GM12878 (cell line): ENCODE results near the gene OR2AE1. TPM values are rescaled to one million over a fixed set of nuclear protein-coding genes. Genes with fewer than 3 reads are reported as not detected.

ENCODE experiments used
- ATAC-seq: fragments of 200-7000 bp; cut with Tn5 transposase; 3 replicates; pipeline ENCODE4 v1.9.1; 2020; ENCODE audit warnings: mild to moderate bottlenecking, moderate library complexity
- BruUV-seq: library from RNA; stranded (reverse); fragments of 400-500 nt; replicated peaks from 2 replicates; lab custom pipeline; 2021; lab: Mats Ljungman, UMichigan
- CTCF ChIA-PET: fragments of 300-600 bp; sonication (Branson Sonifier 250); formaldehyde crosslinking; extraction: SDS; loops from one replicate; lab custom pipeline; 2021; ENCODE audit warnings: inconsistent platforms; lab: Yijun Ruan, JAX
- POLR2A ChIA-PET: fragments of 350-600 bp; formaldehyde crosslinking; extraction: SDS; loops from one replicate; lab custom pipeline; 2021; ENCODE audit warnings: inconsistent platforms; lab: Charles Lee
- RAD21 ChIA-PET: fragments of 300-600 bp; sonication (Branson Sonifier 250); formaldehyde crosslinking; loops from one replicate; lab custom pipeline; 2023; ENCODE audit warnings: antibody characterized with exemption; ENCODE audit not compliant: unreplicated experiment; lab: Charles Lee
- SMC1A ChIA-PET: fragments of 300-600 bp; sonication (Branson Sonifier 250); formaldehyde crosslinking; loops from one replicate; lab custom pipeline; 2023; ENCODE audit not compliant: unreplicated experiment, uncharacterized antibody; lab: Charles Lee
- DNase-seq: peaks from one replicate; pipeline ENCODE4 v3.0.0-alpha.2; 2011; ENCODE audit warnings: low read depth, low spot score
- FAIRE-seq: peaks from 3 replicates; lab custom pipeline; 2011; peaks lifted over from hg19 to GRCh38; lab: Jason Lieb, UNC
- H2AFZ ChIP-seq: 2 replicates; pipeline ENCODE4 v1.6.0; 2011; ENCODE audit warnings: low read depth, low read length, control low read depth; ENCODE audit not compliant: control insufficient read depth
- H3K27ac ChIP-seq: 2 replicates; pipeline ENCODE4 v1.5.1; 2011; ENCODE audit warnings: control low read depth; ENCODE audit not compliant: control insufficient read depth, insufficient read depth
- H3K27me3 ChIP-seq, 2 experiments: replicated peaks in 1 of 2; 2 replicates each; pipeline versions ENCODE4 v1.6.0 to v1.6.1; 2011; ENCODE audit warnings: low read length in 1 of 2; ENCODE audit not compliant: control insufficient read depth in 2 of 2, insufficient read depth in 2 of 2
- H3K36me3 ChIP-seq, 2 experiments: 2 replicates each; pipeline ENCODE4 v1.5.1; 2011; ENCODE audit warnings: low read length in 1 of 2; ENCODE audit not compliant: control insufficient read depth in 2 of 2, insufficient read depth in 2 of 2
- H3K4me1 ChIP-seq: 2 replicates; pipeline ENCODE4 v1.6.1; 2011; ENCODE audit warnings: mild to moderate bottlenecking, low read length, moderate library complexity, mixed read lengths; ENCODE audit not compliant: control insufficient read depth, insufficient read depth
- H3K4me2 ChIP-seq: 2 replicates; pipeline ENCODE4 v1.6.0; 2011; ENCODE audit warnings: control low read depth; ENCODE audit not compliant: control insufficient read depth, insufficient read depth
- H3K4me3 ChIP-seq: fragments of 200-600 bp; sonication (generic); 2 replicates; pipeline ENCODE4 v1.5.1; 2016
- H3K79me2 ChIP-seq: 2 replicates; pipeline ENCODE4 v1.6.0; 2011; ENCODE audit warnings: low read length; ENCODE audit not compliant: control insufficient read depth, insufficient read depth
- H3K9ac ChIP-seq: 2 replicates; pipeline ENCODE4 v1.8.0; 2011; ENCODE audit warnings: low read length, control low read depth, mixed read lengths; ENCODE audit not compliant: control insufficient read depth, insufficient read depth
- H3K9me3 ChIP-seq: replicated peaks from 3 replicates; pipeline ENCODE4 v1.5.1; 2011; ENCODE audit warnings: mild to moderate bottlenecking, low read length; ENCODE audit not compliant: control insufficient read depth, insufficient read depth
- H4K20me1 ChIP-seq: 2 replicates; pipeline ENCODE4 v1.6.0; 2011; ENCODE audit not compliant: control insufficient read depth, insufficient read depth
- DPF2 ChIP-seq: fragments of 450-650 bp; IDR thresholded peaks from 2 replicates; pipeline ENCODE4 v1.6.1; 2017; ENCODE audit warnings: mild to moderate bottlenecking
- EGR1 ChIP-seq, 2 experiments: IDR thresholded peaks; 1 replicate in 1 of 2; 2 replicates in 1 of 2; pipeline ENCODE4 v1.6.1; 2011 to 2012; ENCODE audit warnings: low read depth in 2 of 2, low read length in 2 of 2, borderline replicate concordance in 1 of 2, mild to moderate bottlenecking in 1 of 2, moderate library complexity in 1 of 2
- FOXK2 ChIP-seq: fragments of 450-650 bp; IDR thresholded peaks from 2 replicates; pipeline ENCODE4 v1.6.1; 2017; ENCODE audit warnings: mild to moderate bottlenecking, moderate library complexity
- GATAD2B ChIP-seq: fragments of 450-650 bp; conservative IDR thresholded peaks from 2 replicates; pipeline ENCODE4 v1.6.1; 2017; ENCODE audit warnings: low read depth, mild to moderate bottlenecking, moderate library complexity
- NRF1 ChIP-seq: conservative IDR thresholded peaks from 2 replicates; pipeline ENCODE4 v1.6.1; 2011; ENCODE audit warnings: mild to moderate bottlenecking, low read depth, low read length, improper control_type of control experiment
- RUNX3 ChIP-seq: IDR thresholded peaks from 2 replicates; pipeline ENCODE4 v1.6.1; 2012; ENCODE audit warnings: low read length, inconsistent platforms
- SMC3 ChIP-seq: IDR thresholded peaks from 2 replicates; pipeline ENCODE4 v1.6.1; 2011; ENCODE audit warnings: low read length, improper control_type of control experiment, borderline replicate concordance
- TAF1 ChIP-seq: IDR thresholded peaks from 2 replicates; pipeline ENCODE4 v1.6.1; 2011; ENCODE audit warnings: mild to moderate bottlenecking, low read depth, low read length, borderline replicate concordance
- WGBS: methylation state at CpG from one replicate; pipeline ENCODE4 v1.1.6; 2016; ENCODE audit warnings: low lambda C conversion rate; ENCODE audit not compliant: insufficient replicate concordance, insufficient coverage; ENCODE audit errors: missing lambda C conversion rate; 5-methylcytosine and 5-hydroxymethylcytosine counted together
- in situ Hi-C: fragments of 300-500 bp; cut with MboI; formaldehyde crosslinking; loops from 9 replicates; pipeline ENCODE4 v1.14.3; 2018; ENCODE audit warnings: mixed read lengths
- intact Hi-C: fragments of 100-400 bp; cut with micrococcal nuclease; formaldehyde crosslinking; loops from one replicate; pipeline ENCODE4 v1.14.2; 2022; ENCODE audit not compliant: unreplicated experiment
- polyA plus RNA-seq, 11 experiments: library from polyadenylated mRNA; depleted of rRNA in 4 of 11; unstranded in 6 of 11; stranded (reverse) in 5 of 11; fragments of >200 nt; fragmentation: Nextera tagmentation in 4 of 11; fragmentation: Illumina TruSeq in 1 of 11; extraction: Ambion mirVana in 4 of 11; extraction: Trizol in 1 of 11; gene quantifications; 1 replicate in 1 of 11; 2 replicates in 10 of 11; pipeline versions ENCODE4 v1.2.1 to v1.2.3, GENCODE V29; 2011 to 2016; ENCODE audit warnings: inconsistent platforms in 2 of 11, missing spikeins in 2 of 11, low read depth in 1 of 11
- total RNA-seq, 4 experiments: library from RNA; depleted of rRNA in 3 of 4; stranded (reverse); fragments of >200 nt in 3 of 4; fragmentation: Illumina TruSeq in 1 of 4; extraction: Trizol in 1 of 4; gene quantifications; 2 replicates each; pipeline versions ENCODE4 v1.2.1 to v1.2.3, GENCODE V29; 2013 to 2021
- TF ChIP-seq, protein P1 (sequence below): fragments of 150-350 bp; IDR thresholded peaks from 2 replicates; pipeline ENCODE4 v1.6.1; 2016; ENCODE audit warnings: low read depth, low read length
- TF ChIP-seq, protein P2 (sequence below): fragments of 450-650 bp; IDR thresholded peaks from 2 replicates; pipeline ENCODE4 v1.6.1; 2014; ENCODE audit warnings: mild to moderate bottlenecking
- TF ChIP-seq, protein P3 (sequence below): fragments of 450-650 bp; formaldehyde crosslinking; IDR thresholded peaks from 2 replicates; pipeline ENCODE4 v1.5.0; 2022; ENCODE audit warnings: mild to moderate bottlenecking, missing genetic modification characterization
- TF ChIP-seq, protein P4 (sequence below): IDR thresholded peaks from 2 replicates; pipeline ENCODE4 v1.6.1; 2012; ENCODE audit warnings: mild to moderate bottlenecking, low read depth, low read length

The OR2AE1 gene
- total and polyA plus RNA-seq, 10 of the 15 experiments (the other 5 are each of a cell fraction or from before 2014, with no cell fraction given): 0.05 to 0.34 (median 0.18) TPM; not detected in 4

DNA sequence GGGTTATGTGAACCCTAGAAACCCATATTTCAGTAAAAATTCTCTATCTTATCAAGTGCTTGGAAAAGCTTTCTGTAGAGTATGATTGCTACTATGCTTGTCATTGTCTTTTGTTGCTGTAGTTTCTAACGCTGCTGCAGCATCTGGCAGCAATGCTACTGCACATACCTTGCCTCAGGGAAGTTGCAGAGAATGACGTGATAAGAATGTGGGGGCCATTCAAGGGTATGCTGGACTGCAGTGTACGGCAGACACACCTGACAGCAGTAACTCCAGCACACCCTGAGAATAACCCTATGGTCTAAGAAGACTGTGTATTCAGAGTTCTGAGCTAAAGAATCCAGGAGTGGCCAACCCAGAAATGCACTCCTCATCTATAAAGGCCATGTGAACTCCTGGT, 22.0 kb upstream of the OR2AE1 start (continued):
- TF ChIP-seq SMC3 (no peak), GATAD2B (no peak)
- TF ChIP-seq, protein P1, sequence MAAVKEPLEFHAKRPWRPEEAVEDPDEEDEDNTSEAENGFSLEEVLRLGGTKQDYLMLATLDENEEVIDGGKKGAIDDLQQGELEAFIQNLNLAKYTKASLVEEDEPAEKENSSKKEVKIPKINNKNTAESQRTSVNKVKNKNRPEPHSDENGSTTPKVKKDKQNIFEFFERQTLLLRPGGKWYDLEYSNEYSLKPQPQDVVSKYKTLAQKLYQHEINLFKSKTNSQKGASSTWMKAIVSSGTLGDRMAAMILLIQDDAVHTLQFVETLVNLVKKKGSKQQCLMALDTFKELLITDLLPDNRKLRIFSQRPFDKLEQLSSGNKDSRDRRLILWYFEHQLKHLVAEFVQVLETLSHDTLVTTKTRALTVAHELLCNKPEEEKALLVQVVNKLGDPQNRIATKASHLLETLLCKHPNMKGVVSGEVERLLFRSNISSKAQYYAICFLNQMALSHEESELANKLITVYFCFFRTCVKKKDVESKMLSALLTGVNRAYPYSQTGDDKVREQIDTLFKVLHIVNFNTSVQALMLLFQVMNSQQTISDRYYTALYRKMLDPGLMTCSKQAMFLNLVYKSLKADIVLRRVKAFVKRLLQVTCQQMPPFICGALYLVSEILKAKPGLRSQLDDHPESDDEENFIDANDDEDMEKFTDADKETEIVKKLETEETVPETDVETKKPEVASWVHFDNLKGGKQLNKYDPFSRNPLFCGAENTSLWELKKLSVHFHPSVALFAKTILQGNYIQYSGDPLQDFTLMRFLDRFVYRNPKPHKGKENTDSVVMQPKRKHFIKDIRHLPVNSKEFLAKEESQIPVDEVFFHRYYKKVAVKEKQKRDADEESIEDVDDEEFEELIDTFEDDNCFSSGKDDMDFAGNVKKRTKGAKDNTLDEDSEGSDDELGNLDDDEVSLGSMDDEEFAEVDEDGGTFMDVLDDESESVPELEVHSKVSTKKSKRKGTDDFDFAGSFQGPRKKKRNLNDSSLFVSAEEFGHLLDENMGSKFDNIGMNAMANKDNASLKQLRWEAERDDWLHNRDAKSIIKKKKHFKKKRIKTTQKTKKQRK: no peak

DNA sequence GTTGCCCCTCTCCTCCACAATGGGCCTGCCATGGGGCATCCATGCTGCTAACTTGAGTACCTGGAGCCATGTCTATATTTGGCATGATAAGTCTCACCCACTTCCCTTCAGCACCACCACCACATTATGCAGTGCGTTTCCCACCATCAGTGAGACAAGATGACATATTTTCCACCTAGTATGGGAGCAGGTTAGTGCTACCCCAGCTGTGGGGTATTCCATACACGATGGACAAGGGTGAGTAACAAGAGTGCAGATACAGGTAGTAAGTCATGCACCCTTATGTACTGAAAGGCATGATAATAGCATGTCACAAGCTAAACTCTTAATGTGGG, 21.2 kb upstream of the OR2AE1 start:
- RAD21 ChIA-PET: no interaction called here
- Histone ChIP-seq H3K27ac (no peak overlapping the region), H3K4me3 (no peak overlapping the region), H3K9me3 (no peaks in the 10 kb centered on the region), H3K4me2 (no peak overlapping the region), H3K4me1 (peaks cover 8% of the 10 kb centered on the region), H3K36me3 (peaks cover 5 to 24% of the 10 kb centered on the region in 2 experiments; a peak in 3 of 4 replicates), H3K9ac (no peak overlapping the region), H4K20me1 (no peaks in the 10 kb centered on the region), H3K27me3 (no peaks in the 10 kb centered on the region), H3K79me2 (no peaks in the 10 kb centered on the region), H2AFZ (no peak overlapping the region)
- no peak for DNase-seq
- no TSS peak for BruUV-seq
- CTCF ChIA-PET: no interaction called here
- SMC1A ChIA-PET: no interaction called here
- in situ Hi-C loops: no loop called here
- 66% methylated on average over 2 of the region's 2 CpGs for WGBS
- no peak; the same call in 2 of the 3 replicates for ATAC-seq
- intact Hi-C loops: no loop called here
- FAIRE-seq: no peak
- POLR2A ChIA-PET: no interaction called here
- TF ChIP-seq, protein P2, sequence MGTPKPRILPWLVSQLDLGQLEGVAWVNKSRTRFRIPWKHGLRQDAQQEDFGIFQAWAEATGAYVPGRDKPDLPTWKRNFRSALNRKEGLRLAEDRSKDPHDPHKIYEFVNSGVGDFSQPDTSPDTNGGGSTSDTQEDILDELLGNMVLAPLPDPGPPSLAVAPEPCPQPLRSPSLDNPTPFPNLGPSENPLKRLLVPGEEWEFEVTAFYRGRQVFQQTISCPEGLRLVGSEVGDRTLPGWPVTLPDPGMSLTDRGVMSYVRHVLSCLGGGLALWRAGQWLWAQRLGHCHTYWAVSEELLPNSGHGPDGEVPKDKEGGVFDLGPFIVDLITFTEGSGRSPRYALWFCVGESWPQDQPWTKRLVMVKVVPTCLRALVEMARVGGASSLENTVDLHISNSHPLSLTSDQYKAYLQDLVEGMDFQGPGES: no peak
- no peak for TF ChIP-seq RUNX3
- TF ChIP-seq, protein P3, sequence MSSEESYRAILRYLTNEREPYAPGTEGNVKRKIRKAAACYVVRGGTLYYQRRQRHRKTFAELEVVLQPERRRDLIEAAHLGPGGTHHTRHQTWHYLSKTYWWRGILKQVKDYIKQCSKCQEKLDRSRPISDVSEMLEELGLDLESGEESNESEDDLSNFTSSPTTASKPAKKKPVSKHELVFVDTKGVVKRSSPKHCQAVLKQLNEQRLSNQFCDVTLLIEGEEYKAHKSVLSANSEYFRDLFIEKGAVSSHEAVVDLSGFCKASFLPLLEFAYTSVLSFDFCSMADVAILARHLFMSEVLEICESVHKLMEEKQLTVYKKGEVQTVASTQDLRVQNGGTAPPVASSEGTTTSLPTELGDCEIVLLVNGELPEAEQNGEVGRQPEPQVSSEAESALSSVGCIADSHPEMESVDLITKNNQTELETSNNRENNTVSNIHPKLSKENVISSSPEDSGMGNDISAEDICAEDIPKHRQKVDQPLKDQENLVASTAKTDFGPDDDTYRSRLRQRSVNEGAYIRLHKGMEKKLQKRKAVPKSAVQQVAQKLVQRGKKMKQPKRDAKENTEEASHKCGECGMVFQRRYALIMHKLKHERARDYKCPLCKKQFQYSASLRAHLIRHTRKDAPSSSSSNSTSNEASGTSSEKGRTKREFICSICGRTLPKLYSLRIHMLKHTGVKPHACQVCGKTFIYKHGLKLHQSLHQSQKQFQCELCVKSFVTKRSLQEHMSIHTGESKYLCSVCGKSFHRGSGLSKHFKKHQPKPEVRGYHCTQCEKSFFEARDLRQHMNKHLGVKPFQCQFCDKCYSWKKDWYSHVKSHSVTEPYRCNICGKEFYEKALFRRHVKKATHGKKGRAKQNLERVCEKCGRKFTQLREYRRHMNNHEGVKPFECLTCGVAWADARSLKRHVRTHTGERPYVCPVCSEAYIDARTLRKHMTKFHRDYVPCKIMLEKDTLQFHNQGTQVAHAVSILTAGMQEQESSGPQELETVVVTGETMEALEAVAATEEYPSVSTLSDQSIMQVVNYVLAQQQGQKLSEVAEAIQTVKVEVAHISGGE (CRISPR knock-in tag): no peak
- TF ChIP-seq FOXK2: no peak
- no peak for TF ChIP-seq NRF1
- TF ChIP-seq TAF1: no peak
- TF ChIP-seq DPF2: no peak
- TF ChIP-seq, protein P4, sequence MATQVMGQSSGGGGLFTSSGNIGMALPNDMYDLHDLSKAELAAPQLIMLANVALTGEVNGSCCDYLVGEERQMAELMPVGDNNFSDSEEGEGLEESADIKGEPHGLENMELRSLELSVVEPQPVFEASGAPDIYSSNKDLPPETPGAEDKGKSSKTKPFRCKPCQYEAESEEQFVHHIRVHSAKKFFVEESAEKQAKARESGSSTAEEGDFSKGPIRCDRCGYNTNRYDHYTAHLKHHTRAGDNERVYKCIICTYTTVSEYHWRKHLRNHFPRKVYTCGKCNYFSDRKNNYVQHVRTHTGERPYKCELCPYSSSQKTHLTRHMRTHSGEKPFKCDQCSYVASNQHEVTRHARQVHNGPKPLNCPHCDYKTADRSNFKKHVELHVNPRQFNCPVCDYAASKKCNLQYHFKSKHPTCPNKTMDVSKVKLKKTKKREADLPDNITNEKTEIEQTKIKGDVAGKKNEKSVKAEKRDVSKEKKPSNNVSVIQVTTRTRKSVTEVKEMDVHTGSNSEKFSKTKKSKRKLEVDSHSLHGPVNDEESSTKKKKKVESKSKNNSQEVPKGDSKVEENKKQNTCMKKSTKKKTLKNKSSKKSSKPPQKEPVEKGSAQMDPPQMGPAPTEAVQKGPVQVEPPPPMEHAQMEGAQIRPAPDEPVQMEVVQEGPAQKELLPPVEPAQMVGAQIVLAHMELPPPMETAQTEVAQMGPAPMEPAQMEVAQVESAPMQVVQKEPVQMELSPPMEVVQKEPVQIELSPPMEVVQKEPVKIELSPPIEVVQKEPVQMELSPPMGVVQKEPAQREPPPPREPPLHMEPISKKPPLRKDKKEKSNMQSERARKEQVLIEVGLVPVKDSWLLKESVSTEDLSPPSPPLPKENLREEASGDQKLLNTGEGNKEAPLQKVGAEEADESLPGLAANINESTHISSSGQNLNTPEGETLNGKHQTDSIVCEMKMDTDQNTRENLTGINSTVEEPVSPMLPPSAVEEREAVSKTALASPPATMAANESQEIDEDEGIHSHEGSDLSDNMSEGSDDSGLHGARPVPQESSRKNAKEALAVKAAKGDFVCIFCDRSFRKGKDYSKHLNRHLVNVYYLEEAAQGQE: no peak
- no peak for TF ChIP-seq EGR1 (IDR thresholded peaks at IDR 0.05; ENCODE audit: borderline replicate concordance in 1 of 2, low read depth in 2 of 2, low read length in 2 of 2)
